Fibroblast of the conjunctiva (primary cell): Measurements from ENCODE around the gene ZBTB4.

Experiments used
- DNase-seq: peaks from one replicate; pipeline ENCODE4 v3.0.0-alpha.2; 2010; ENCODE audit warnings: low read depth

The ZBTB4 gene

GRCh38 chr17:7440834-7441195, 38.6 kb downstream of the ZBTB4 start:
- no peak for DNase-seq

DNA sequence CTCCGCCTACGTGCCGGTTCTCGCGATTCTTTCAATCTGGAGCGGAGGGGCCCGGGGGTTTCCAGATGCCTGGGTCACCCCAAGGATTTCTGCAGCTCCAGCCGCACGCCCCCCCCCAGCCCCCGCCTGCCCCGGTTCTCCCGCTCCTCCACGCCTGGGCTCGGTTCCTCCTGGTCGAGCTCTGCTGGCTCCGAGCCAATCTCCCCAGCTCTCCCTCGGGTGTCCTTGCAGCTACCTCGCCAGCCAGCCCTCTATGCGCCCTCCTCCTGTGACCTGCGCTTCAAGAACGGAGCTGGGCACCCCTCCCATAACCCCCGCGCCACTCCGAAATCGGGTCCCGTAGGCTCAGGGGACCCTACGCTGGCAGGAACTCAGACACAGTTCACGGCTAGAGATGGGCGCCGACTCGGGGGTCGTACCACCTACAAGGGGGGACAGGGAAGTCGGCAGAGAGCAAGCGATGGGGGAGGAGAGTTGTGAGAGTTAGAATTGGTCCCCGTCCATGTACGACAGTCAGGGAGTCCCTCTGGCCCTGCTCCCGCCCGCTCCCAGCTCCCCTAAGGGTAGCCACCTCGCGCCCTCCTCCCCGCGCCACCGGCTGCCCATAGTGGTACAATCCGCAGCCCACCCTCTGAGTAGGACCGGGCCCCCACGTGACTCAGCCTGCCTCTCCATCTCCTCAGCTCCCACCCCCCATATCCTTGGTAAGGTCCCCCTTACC, 39.2 kb downstream of the ZBTB4 start:
- no peak for DNase-seq

DNA sequence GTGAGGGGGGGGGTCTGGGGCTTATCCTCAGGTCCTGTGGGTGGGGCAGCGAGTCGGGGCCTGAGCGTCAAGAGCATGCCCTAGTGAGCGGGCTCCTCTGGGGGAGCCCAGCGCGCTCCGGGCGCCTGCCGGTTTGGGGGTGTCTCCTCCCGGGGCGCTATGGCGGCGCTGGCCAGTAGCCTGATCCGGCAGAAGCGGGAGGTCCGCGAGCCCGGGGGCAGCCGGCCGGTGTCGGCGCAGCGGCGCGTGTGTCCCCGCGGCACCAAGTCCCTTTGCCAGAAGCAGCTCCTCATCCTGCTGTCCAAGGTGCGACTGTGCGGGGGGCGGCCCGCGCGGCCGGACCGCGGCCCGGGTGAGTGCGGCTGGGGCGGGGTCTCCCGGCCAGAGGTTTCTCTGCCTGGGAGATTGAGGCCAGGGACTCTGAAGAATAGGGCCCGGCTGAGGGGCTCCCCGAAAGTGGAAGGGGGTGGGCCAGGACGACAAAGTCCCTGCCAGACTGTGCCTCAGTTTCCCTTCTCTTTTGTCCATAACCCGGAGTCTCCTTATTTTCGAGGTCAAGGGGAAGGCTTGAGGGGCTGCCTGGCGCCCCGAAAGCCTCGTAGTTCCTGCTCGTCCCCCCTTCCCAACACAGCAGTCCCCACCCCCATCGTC, 39.8 kb downstream of the ZBTB4 start, which contains the start of gene FGF11:
FGF11 (plus strand) TSS at position 51 of the 651 bp plus-strand sequence; CDS start at position 160, 109 bp downstream.
- no peak for DNase-seq

DNA sequence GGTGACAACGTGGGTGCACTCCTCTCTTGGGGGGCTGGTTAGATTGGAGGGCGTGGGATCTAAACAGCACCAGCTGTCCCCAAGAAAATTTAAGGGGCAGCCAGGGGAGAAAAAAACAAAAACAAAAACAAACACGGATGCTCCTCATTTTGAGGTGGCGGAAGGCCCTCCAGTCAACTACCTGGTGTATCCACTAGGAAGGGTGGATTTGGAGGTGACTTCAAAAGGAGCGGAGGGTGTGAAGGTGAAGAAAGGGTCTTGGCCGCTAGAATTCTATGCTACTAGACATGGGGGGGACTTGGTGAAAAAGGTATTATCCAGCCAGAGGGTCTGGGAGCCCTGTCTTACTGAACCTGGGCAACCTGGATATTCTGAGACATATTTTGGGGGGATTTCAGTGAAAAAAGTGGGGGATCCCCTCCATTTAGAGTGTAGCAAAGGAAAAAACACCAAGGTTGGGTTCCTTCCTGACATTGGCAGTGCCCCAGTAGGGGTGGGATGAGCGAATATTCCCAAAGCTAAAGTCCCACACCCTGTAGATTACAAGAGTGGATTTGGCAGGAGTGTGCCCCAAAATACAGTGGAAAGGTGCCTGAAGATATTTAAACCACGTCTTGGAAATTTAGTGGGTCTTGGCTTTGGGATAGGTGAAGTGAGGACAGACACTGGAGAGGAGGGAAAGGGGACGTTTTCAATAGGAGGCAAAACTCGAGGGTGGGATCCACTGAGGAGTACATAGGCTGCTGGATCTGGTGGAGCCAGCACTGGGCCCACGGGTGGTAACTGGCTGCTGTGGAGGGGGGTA, 40.6 kb downstream of the ZBTB4 start:
- no peak for DNase-seq

GRCh38 chr17:7437950-7438614, 41.3 kb downstream of the ZBTB4 start:
- DNase-seq = no peak

- no peak for DNase-seq
Measured at GRCh38 chr17:7437369-7437863, 42.0 kb downstream of the ZBTB4 start.

DNA sequence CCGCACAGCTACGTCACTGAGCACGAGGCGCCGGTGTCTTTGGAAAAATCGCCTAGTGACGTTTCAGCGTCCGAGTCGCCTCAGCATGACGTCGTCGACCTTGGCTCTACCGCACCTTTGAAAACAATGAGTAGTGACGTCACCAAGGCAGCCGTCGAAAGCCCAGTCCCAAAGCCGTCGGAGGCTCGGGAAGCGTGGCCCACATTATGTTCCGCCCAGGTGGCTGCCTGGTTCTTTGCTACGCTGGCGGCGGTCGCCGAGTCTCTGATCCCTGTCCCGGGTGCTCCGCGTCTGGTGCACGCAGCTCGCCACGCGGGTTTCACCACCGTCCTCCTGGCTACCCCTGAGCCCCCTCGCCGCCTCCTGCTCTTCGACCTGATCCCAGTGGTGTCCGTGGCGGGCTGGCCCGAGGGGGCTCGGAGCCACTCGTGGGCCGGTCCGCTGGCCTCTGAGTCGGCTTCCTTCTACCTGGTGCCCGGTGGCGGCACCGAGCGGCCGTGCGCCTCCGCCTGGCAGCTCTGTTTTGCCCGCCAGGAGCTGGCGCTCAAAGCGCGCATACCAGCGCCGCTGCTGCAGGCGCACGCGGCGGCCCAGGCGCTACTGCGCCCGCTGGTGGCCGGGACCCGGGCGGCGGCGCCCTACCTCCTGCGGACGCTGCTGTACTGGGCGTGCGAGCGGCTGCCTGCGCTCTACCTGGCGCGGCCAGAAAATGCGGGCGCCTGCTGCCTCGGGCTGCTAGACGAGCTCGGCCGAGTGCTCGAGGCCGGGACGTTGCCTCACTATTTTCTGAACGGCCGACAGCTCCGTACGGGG, 42.7 kb downstream of the ZBTB4 start:
- peak; percentile 43 for DNase-seq

DNA sequence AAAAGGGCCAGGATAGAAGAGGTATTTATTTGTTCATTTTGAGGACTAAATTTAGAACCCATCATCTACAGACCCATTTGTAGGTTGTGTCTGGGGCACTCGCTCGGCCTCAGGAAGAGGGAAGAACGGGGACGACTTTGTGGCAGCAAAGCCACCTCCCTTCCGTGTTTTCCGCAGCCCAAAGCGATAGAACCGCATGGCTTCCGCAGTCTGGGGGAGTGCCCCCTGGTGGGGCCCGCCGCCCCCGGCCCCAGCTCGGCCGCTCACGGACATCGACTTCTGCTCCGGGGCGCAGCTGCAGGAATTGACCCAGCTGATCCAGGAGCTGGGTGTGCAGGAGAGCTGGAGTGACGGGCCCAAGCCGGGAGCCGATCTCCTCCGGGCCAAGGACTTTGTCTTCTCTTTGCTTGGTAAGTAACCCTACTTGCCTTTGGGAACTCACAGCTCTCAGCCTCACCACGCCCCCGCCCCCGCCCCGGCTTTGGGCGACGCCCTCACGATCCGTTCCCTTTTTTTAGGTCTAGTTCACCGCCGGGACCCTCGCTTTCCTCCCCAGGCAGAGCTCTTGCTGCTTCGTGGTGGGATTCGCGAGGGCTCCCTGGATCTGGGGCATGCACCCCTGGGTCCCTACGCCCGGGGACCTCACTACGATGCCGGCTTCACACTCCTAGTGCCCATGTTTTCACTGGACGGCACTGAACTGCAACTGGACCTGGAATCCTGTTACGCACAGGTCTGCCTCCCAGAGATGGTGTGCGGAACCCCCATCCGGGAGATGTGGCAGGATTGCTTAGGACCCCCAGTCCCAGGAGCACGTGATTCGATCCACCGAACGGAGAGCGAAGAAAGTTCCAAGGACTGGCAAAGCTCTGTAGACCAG, 43.5 kb downstream of the ZBTB4 start:
- no peak for DNase-seq

DNA sequence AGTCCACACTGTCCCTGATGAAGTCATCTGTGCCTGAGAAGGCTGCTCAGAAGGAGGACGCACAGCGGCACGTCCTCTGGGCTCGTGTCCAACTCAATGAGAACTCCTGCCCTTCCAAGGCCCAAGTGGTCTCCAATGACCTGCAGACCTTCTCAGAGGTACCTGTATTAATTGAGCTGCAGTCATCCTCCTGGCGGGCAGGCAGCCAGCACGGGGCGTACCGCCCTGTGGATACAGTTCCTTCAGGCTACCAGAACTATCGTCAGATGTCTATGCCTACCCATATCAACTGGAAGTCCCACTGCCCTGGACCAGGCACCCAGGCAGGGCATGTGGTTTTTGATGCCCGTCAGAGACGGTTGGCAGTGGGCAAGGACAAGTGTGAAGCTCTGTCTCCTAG, 47.1 kb downstream of the ZBTB4 start:
- DNase-seq = no peak

- DNase-seq = no peak
Measured at GRCh38 chr17:7431231-7431630, 48.2 kb downstream of the ZBTB4 start.

- no peak for DNase-seq
Measured at GRCh38 chr17:7429722-7430121, 49.7 kb downstream of the ZBTB4 start.

DNA sequence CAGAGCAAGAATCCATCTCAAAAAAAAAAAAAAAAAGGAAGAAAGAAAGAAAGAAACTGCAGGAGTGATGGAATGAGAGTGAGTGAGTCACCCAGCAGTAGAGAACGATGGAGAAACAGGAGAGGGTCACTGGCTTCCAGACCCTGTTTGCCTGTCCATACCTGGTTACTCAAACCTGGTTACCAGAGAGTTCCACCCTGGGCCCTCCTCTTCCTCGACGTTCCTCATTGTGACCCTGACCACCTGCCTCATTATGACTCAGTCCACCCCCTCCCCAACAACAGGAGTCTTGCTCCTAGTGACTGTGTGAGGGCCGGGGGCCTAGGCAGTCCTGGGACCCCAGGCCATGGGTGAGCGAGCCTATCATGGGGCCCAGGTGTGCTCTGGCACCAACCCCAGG, 50.9 kb downstream of the ZBTB4 start, which contains the start of gene SPEM3:
SPEM3 (plus strand) TSS at position 301 of the 400 bp plus-strand sequence; CDS start at position 347, 46 bp downstream.
- DNase-seq = no peak

GRCh38 chr17:7427549-7427948, 51.9 kb downstream of the ZBTB4 start:
- no peak for DNase-seq

GRCh38 chr17:7426896-7427489, 52.4 kb downstream of the ZBTB4 start:
- no peak for DNase-seq

- no peak for DNase-seq
Measured at GRCh38 chr17:7426203-7426863, 53.1 kb downstream of the ZBTB4 start.

DNA sequence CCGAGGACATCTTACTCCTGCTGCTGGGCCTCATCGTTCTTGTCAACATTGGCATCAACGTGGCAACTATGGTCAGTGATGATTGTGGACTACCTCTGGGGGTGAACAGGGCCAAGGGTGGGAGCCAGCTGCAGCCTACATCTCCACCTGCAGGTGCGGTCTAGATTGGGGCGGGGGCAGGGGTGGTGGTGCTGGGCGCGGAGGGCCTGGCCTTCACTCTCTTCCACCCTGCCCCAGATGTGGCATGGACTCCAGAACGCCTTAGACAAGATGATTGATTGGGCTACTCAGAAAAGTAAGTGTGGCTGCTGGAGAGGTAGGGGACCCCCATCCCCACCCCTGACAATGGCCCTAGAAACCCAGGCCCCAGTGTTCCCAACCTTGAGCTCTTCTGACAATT, 53.7 kb downstream of the ZBTB4 start:
- DNase-seq = no peak

- no peak for DNase-seq
Measured at GRCh38 chr17:7425316-7425715, 54.1 kb downstream of the ZBTB4 start, which contains the start of gene SPEM2. TSS of gene SPEM2 (plus strand) at chr17:7425616. CDS start at chr17:7425689, 73 bp downstream.

DNA sequence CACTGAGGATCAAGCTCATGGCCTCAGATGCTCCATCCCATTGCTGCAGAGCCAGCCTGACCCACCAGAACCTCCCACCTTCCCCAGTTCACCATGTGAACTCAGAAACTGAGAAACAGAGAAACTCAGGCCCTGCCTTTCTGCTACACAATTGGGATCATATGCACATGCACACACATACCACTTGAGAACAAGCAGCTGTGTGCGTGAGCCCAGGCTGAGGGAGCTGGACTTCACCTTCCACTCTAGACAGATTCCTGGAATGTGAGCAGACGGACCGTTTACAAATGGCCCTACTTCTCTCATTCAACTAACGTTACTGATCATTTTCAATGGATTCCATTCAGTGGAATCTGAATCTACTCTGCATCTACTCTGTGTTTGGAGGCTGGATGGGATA, 55.8 kb downstream of the ZBTB4 start:
- no peak for DNase-seq

DNA sequence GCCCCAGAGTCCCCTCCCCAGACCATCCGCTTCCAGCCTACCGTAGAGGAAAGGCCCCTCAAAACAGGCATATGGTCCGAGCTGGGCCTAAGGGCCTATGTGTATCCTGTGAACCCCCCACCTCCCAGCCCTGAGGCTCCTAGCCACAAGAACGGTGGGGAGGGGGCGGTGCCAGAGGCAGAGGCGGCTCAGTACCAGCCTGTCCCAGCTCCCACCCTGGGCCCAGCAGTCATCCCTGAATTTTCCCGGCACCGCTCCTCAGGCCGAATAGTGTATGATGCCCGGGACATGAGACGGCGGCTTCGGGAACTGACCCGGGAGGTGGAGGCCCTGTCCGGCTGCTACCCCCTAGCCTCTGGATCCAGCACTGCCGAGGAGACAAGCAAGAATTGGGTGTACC, 58.2 kb downstream of the ZBTB4 start:
- DNase-seq = no peak
